Activated naive CD8-positive, alpha-beta T cell treated with anti-CD3 and anti-CD28 coated beads, Interleukin-2, amount 50 U/mL, for 16 hours (primary cell): ENCODE measurements around the gene RAB40C.

Source experiments
- DNase-seq: peaks from one replicate; pipeline ENCODE4 v3.0.0-alpha.2; 2020; ENCODE audit warnings: low read depth, low spot score

Gene RAB40C

DNA sequence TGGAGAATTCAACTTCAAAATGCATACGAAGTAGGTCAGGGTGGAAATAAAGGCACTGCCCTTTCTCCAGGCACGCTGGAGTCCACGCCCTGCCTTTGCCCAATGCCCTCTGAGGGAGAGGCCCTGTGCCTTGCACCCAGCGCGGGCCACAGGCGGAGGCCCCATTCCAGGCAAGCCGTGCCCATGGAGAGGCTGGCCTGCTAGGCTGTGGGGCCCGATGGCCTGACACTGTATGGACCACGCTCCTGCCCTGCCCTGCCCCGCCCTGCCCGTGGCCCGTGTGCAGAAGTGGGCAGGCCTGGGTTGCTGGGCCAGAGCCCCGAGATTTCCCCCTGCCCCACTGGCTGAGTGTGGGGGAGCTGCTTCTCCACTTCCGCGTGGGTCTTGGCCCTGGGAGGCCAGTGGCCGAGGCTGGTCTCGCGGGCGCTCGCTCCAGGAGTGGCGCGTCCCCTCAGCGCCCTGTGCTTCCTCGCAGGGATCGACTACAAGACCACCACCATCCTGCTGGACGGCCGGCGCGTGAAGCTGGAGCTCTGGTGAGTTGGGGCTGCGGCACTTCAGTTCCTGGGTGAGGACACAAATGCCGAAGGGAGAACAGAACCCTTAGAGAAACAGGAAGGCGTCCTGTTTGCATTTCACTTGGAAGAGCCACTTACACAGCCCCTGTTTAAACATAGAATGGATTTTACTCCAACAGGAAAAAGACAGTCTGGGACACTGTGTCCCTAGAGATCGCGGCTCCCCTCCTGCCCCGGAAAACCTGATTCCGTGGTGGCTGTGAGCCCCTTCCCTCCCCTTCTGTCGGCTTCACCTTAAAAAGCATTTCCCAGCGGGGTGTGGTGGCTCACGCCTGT is 27.1 kb downstream of the RAB40C start:
- DNase-seq: no peak

DNA sequence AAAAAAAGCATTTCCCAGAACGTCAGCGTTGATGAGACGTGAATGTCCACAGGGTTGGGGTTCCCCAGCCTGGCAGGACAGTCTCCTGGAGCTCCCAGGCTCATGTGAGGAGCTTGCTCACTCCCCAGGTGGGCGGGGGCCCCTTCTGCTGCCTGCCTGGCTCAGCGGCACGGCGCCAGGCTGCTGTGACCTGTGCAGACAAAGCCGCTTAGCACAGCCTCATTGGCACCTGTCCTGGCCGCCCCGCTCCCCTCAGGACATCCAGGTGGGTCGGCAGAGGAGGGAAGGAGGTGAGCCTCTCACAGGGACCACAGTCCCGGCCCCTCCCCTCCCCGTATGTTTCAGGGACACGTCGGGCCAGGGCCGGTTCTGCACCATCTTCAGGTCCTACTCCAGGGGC is 28.0 kb downstream of the RAB40C start:
- no peak for DNase-seq

DNA sequence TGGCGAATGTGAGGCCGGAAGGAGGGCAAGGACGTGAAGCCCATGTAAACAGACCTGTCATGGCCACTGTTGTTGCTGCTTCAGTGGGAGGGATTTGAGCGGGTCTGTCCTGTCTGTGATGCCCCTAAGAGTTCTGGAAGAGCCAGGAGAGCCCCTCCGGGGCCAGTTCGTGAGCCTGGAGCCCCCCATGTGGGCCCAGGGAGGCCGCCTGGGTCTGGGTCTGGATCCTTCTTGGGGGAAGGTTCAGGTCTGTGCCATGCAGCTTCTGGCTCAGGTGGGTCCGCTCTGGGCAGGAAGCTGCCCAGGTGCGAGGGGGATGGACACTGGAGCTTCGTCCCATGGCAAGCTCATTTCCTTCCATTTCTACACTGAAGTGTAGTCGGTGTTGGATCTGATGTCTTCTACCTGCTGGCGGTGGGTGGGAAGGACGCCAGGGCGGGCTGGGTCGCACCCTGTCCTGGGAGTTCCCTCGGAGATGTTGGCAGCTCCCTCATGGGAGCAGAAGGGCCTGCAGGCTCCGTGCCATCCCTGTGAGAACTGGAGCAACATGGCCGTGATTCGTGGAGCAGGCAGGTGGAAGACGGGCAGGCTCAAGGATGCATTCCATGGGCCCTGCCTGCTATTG is 29.7 kb downstream of the RAB40C start:
- DNase-seq: no peak

DNA sequence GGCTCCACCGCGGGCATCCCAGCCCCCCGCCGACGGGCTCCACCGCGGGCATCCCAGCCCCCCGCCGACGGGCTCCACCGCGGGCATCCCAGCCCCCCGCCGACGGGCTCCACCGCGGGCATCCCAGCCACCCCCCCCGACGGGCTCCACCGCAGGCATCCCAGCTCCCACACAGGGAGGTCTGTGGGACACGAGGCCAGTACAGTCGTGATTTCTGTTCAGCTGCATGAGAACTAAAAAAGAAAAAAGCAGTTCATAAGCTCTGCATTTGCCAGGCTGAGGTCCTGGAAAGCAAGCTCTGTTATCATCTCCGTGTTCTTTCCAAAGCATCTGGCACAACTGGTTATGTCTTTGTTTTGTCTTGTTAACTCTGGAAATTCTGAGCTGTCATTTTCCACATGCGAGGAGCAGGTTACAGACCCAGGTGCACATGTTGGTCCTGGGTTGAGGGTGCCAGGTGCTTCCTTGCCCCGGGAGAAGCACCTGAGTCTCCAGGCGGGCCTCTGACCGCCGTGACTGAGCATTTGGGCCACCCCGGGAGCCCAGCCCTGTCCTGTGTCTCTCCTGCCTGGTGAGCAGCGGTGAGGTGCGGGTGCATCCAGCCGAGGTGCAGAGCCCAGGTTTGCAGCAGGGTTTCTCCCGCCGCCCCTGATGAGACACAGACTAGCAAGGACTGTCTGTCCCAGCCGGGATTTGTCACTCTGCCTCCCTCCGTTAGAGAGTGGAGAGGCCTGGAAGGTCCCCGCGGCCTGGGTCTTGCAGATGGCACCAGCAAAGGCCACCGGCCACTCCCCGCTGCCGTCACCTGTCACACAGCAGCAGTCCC is 31.0 kb downstream of the RAB40C start:
- DNase-seq: no peak

DNA sequence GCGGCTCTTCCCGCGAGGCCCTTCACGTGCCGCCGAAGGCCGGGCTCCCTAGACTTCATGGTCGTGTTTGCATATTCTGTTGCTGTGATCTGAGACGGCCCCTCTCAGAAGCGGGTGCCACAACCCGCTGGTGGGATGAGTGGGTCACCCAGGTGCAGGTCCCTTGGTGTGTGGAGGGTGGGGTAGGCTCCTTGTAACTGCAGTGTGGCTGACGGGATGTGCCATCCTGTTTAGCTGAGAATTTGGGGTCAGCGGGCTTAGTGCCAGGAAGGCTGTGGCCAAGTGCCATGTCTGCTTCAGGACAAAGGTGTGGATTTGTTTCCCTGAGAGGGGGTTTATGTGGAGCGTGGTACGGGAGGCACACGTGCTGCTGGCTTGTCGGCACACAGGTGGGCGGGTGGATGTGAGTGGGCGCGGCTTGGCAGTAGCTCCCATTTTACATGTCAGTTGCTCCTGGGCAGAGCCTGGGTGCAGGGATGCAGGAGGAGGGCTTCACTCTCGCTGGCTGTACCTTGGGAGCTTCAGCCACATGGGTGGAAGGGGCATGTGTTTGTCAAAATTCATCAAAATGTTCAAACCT is 31.8 kb downstream of the RAB40C start:
- DNase-seq: no peak

DNA sequence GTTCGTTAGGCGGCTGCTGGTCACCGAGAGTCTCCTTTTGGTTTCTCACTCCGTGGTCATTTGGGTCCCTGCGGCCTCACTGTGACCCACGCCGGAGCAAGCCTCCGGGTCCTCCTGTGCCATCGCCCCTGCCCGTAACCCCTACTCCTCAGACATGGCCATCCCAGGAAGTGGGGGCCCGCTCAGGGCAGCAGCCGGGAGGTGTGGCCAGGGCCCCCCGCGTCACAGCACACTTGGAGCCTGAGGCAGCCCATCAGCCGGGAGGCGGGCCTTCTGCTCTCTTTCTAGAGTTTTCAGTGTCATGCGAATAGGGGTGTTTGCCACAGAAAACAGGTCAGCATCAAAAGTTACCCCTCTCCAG is 33.0 kb downstream of the RAB40C start:
- no peak for DNase-seq

DNA sequence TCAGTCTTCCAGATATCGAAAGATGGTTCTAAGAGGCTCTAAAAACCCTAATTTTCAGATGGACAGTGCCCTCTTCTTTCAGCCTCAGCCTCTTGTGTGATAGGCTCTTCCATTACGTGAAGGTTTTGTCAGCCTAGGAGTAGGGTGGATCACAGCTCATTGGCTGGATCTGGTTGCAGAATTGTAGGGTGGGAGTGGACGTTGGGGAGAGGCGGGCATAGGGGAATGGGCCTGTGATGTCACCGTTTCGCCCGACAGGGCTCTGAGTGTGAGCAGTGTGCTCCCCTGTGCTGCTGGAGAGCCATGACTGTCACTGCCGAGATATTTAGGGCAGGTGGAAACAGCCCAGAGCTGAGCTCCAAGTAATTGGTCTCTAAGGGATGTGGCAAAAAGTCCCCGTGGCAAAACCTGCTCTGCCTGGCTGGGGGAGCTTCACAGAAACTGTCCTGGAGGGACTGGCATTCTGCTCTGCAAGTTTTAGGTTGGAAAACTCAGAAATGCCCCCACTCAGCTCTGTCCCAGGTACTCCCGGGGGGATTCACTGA is 34.7 kb downstream of the RAB40C start:
- no peak for DNase-seq

DNA sequence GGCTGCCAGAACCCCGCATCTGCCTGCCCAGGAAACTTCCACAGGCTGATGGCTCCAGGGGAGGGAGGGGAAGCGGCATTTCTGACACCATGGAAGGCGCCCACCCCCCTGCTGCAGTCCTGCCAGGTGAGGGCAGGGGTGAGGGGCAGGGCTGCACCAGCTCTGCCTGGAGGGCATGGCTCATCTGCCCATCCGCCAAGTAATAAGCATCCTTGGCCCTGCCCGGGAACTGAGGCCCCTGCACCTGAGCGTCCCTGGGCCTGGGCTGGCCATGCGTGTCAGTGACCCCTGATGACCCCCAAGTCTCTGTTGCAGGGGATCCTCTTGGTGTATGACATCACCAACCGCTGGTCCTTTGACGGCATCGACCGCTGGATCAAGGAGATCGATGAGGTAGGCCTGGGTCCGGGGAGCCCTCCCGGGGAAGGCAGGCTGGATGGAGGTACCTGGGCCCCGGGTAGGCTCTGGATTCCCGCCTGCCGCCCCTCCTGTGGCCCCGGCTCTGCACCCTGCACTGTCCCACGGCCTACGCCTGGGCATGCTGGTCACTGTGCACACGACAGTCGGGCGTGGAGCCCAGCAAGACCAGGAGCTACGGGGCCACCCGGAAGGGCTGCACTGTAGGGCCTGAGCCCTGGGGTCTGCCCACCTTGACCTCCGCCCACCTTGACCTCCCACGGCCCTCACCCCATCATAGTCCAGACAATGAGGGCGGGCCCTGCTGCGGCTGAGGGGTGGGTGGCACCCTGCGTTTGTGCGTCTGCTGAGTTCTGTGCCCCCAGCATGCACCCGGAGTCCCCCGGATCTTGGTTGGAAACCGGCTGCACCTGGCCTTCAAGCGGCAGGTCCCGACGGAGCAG is 35.5 kb downstream of the RAB40C start:
- no peak for DNase-seq

DNA sequence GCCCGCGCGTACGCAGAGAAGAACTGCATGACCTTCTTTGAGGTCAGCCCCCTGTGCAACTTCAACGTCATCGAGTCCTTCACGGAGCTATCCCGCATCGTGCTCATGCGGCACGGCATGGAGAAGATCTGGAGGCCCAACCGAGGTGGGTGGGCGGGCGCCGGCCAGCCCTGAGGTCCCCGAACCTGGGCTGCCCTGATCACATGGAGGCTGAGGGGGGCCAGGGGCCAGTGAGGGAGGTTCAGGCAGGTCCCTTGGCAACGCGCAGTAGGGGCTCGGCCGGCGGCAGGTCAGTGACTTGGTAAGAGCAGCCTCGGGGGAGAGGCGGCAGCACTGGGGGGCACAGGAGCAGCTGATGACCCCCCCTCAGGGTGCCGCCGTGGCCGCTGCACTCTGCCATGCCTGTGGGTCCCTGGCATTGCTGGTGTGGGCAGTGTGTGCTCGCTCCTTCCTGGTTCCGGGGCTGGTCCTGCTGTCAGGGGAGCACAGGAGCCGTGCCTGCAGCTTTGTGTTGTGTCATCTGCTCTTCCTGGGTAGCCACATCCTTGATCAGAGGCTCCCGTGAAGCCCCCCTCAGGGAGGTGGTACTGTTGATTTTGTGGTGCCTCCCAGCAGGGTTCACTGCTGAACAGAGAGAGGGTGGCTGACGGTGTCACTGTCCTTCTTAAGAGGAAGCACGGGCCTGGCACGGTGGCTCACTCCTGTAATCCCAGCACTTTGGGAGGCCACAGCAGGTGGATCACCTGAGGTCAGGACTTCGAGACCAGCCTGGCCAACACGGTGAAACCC is 36.3 kb downstream of the RAB40C start:
- DNase-seq: no peak

DNA sequence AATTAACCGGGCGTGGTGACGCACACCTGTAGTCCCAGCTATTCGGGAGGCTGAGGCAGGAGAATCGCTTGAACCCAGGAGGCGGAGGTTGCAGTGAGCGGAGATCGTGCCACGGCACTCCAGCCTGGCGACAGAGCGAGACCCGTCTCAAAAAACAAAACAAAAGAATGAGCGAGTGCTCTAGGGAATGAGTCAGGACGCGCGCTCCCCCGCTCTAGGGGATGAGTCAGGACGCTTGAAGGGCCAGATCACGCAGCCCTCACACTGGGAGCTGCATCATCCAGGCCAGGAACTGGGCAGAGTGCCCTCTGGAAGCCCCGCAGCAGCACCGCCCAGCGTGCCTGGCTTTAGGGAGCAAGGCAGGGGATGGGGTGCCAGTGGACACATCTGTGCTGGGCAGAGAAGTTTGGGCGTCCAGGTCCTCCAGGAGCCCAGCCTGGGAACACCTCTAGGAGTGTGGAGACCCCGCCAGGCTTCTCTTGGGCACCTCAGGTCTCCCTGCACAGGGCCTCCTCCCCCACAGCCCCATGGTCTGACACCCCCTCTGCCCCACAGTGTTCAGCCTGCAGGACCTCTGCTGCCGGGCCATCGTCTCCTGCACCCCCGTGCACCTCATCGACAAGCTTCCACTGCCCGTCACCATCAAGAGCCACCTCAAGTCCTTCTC is 37.1 kb downstream of the RAB40C start:
- DNase-seq: no peak

DNA sequence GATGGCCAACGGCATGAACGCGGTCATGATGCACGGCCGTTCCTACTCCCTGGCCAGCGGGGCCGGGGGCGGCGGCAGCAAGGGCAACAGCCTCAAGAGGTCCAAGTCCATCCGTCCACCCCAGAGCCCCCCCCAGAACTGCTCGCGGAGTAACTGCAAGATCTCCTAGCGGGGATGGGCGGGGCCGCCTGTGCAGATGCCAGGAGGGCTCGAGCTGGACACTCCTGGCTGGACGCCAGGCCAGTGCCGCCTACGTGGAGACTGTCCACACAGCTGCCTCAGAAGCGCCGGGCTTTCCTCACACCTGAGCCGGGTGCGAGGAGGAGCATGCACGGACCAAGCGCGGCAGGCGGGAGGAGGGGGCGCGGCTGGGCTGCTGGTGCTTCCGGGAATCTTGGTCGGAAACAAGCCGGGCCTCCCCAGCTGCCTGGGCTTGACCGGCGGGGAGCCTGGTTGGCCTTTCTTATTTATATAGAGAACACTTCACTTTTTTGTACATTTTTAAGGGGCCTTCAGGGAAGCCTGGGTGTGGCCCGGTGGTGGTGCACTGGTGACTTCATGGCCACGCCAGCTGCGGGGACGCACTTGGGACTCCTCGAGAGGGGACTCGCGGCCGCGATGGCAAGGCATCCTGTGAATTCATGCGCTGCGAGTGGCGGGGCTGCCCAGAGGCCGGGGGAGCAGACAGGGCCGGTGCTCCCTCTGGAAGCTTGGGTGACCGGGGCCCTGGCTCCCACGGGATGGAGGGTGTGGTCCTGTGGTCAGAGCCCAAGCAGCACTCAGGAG is 37.8 kb downstream of the RAB40C start:
- no peak for DNase-seq

DNA sequence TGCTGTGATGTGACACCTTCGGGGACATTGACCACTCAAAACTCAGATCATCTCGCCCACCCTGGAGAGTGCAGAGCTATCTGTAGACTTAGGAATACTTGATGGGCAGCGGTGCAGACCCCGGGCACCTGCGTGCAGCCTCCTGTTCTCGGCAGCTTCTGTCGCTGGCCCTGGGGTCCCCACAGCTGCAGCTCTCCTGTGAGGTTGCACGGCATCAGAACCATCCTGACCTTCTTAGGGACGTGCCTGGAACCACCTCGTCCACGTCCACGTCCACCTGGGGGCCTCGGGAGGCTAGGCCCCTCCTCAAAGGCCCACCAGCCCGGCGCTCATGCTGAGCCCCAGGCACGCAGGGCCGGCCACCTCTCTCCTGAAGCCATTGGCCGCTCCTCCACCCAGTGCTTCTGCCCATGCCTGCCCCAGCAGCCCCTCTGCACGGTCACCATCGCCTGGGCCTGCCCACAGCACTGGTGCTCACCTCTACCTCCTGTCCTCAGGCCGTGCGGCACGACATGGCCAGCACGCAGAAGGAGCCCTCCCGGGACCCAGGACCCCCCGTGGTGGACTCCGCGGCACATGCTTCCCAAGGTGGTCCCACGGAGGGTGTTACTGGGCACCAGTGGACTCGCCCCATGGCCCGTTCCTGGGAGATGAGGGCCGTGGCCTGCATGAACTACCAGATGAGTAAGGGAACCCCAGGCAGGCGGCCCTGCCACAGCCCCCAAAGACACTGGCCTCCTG is 38.6 kb downstream of the RAB40C start:
- DNase-seq: no peak

DNA sequence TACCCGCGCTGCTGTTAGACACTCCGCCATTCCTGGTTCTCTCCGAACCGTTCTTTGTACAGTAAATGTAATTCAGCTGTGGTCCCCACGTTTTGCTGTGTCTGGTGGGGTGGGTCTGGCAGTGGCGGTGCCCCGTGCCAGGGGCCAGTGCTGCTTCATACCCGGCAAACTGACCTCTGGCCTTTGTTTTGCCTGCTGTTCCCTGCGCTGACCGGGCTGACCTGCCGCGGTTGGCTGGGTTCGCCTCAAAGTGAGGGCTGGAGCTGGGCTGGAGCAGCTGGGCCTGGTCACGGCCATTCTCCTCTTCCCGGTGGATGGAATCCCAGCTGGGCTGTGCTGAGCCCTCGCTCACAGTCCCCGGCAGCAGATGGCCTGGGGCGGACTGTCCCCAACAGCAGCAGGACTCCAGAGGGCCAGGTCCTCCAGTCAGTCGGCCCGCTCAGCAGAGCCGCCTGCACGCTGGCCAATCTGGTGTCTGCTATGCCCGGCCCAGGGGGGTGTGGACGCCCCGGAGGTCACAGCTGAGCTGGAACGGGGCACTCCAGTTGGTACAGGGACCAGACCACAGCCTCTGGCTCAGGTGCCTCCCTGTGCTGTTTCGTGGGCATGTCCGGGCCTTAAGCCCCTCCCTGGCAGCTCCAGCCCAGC is 39.4 kb downstream of the RAB40C start:
- no peak for DNase-seq

DNA sequence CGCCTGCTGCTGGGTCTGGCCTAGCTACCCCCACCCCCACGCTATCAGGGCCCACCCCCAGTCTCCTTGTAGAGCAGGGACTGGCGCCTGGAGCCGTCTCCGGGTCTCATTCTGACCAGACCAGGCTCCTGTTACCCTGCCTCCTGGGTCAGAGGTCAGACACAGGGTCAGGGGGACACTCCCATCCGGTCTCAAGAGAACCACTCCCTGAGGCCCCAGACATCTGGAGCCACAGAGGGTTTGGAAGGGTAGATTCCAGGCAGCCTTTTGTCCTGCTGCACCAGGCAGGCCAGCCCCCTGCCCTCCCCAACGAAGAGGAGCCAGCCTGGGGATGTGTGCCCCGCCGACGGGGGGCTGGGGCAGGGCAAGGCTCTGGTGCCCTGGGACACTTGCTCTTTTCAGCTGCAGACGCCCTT is 40.0 kb downstream of the RAB40C start:
- no peak for DNase-seq

DNA sequence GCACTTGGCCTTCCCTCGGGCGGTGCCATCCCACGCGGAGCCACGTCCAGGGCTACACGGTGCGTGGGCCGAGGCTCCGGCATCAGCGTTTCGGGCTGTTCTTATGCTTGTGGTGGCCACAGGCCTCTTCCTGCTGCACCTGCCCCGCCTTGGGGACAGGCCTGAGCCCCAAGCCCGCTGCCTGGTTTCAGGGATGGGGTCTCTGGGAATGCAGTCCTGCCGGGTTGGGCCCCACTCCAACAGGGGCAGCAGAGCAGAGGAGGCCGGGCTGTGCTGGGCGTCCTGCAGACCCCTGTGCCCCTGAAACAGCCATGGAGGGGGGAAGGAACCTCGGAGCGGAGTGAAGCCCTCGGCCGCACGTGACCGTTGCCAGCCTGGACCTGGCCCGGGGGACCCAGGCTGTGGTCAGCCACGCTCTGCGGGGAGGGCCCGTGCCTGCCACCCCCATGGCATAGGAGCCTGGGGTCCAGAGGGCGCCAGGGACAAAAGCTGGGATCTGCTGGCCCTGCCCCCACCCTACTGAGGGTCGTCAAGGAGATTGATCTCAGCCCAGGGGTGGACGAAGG is 40.5 kb downstream of the RAB40C start:
- no peak for DNase-seq

DNA sequence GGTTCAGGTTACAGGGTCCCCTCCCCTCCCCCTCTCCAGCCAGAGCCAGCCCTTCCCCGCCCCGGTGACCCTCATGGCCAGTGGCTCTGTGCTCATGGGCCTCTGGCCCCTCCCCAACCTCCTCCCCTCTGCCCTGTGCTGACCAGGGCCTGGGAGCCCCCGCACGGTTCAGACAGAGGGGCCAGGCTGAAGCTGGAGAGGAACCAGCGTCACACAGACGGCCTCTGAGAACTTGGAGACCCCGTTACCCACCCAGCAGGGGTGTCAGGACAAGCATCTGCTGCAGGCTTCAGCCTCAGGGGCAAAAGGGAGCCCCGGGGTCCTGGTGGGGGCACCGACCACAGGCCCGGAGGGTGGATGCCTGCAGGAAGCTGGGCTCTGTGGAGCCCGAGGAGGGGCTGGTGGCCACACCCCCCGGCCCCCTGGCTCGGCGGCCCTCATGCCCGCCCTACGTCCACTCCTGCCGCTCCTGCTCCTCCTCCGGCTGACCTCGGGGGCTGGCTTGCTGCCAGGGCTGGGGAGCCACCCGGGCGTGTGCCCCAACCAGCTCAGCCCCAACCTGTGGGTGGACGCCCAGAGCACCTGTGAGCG is 41.0 kb downstream of the RAB40C start, which contains the start of gene WFIKKN1:
TSS of gene WFIKKN1 (plus strand) at position 171 of the 591 bp plus-strand sequence. CDS start at position 440, 269 bp downstream.
- no peak for DNase-seq
